ENCODE results near the gene RPS6KA5. TPM values are rescaled to one million over a fixed set of nuclear protein-coding genes. Genes with fewer than 3 reads are reported as not detected.
A peak's percentile ranks its signal among the peaks of the same experiment; 100 is the strongest.
"Not testable (repeated sequence)": the region's sequence is repeated elsewhere in the genome, so short reads cannot be mapped to it uniquely, and the experiment has no call there.

Gene RPS6KA5
- total RNA-seq, 2 experiments from 2014 or later = 48.1 to 58.2 TPM

- H3K4me3 Mint-ChIP-seq; H3K9me3 Mint-ChIP-seq (ENCODE audit: low read depth); H3K27me3 Mint-ChIP-seq; H3K36me3 Mint-ChIP-seq; CTCF ChIA-PET; DNase-seq; ATAC-seq; H3K27ac Mint-ChIP-seq; H3K4me1 Mint-ChIP-seq: not testable (repeated sequence)
Observed at GRCh38 chr14:90856115-90856514, 204.3 kb downstream of the RPS6KA5 start.

DNA sequence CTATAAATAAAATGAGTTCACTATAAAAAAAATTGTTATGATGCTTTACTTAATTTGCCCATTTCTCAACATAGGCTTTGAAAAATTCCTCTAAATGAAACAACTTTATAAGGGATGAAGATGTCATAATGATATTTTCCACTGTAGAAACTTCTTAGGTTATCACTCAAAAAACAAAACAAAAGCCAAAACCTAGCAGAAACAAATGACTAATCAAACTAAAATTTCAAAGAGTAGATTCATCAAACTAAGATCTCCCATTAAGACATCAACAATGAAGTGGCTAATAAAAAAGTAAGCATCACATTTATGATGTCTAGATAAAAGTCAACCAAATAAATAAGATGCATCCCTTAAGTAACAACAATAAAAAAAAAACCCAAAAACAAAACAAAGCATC is 207.3 kb downstream of the RPS6KA5 start:
- DNase-seq (no peak), ATAC-seq (no peak)
- Mint-ChIP-seq H3K9me3 (ENCODE audit: low read depth) (no peaks in the 10 kb centered on the region), H3K4me3 (no peak overlapping the region), H3K36me3 (no peaks in the 10 kb centered on the region), H3K4me1 (no peaks in the 10 kb centered on the region), H3K27ac (no peak overlapping the region), H3K27me3 (no peaks in the 10 kb centered on the region)
- CTCF ChIA-PET = no interaction called here

GRCh38 chr14:90851327-90852036 is 209.0 kb downstream of the RPS6KA5 start:
- Mint-ChIP-seq H3K9me3 (ENCODE audit: low read depth) (no peaks in the 10 kb centered on the region), H3K27me3 (no peaks in the 10 kb centered on the region), H3K4me1 (no peaks in the 10 kb centered on the region), H3K36me3 (peaks cover 6% of the 10 kb centered on the region), H3K4me3 (no peak overlapping the region), H3K27ac (no peak overlapping the region)
- ATAC-seq (no peak), DNase-seq (no peak)
- CTCF ChIA-PET = no interaction called here

- Mint-ChIP-seq H3K27me3 (no peaks in the 10 kb centered on the region), H3K9me3 (ENCODE audit: low read depth) (no peaks in the 10 kb centered on the region), H3K4me1 (no peaks in the 10 kb centered on the region), H3K27ac (no peak overlapping the region), H3K36me3 (peaks cover 8% of the 10 kb centered on the region), H3K4me3 (no peak overlapping the region)
- CTCF ChIA-PET = no interaction called here
- ATAC-seq (no peak), DNase-seq (no peak)
Observed at GRCh38 chr14:90850487-90850886, 210.0 kb downstream of the RPS6KA5 start.

GRCh38 chr14:90849787-90850444 is 210.5 kb downstream of the RPS6KA5 start:
- Mint-ChIP-seq H3K27me3 (no peaks in the 10 kb centered on the region), H3K36me3 (peaks cover 8% of the 10 kb centered on the region), H3K9me3 (ENCODE audit: low read depth) (no peaks in the 10 kb centered on the region), H3K27ac (no peak overlapping the region), H3K4me1 (no peaks in the 10 kb centered on the region), H3K4me3 (no peak overlapping the region)
- DNase-seq (no peak), ATAC-seq (no peak)
- CTCF ChIA-PET = no interaction called here

DNA sequence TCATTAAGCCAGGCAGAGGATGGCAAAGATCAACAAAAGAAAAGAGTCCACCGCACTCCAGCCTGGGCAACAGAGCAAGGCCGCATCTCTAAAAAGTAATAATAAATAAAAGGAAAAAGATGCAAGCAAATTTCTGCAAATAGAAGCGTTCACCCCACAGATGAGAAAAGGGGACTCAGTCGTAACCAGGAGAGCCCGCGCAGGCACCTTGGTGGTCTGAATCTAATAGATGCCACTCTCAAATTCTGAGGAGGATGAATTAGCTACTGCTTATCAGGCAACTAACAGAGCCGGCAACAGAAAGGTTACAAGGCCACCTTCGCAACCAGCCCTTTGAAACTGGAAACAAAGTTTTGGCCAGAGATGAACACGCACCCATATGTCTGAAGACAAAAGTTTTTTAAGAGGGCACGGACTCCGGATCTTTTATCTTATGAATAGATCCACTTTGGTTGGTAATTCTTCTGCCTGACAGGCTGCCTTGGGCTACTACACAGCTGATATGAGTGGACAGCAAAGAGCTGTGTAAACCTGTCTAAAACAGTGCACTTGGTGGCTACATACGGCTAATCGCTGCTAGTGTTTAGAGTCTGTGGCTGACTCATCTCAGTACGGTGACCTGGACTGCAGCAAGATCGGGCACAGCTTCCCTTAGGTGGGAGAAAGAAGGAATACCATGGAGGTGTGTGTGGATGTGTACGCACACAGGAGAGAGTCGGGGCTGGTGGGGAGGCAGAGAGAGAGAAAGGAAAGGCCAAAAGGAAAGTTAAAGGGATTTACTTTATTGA is 211.3 kb downstream of the RPS6KA5 start:
- H3K27ac Mint-ChIP-seq = no peak overlapping the region
- no peak for ATAC-seq
- H3K36me3 Mint-ChIP-seq = peaks cover 9% of the 10 kb centered on the region
- H3K27me3 Mint-ChIP-seq = no peaks in the 10 kb centered on the region
- CTCF ChIA-PET = no interaction called here
- H3K9me3 Mint-ChIP-seq (ENCODE audit: low read depth) = no peaks in the 10 kb centered on the region
- DNase-seq = peak; percentile 36
- peaks cover 5% of the 10 kb centered on the region for H3K4me1 Mint-ChIP-seq
- no peak overlapping the region for H3K4me3 Mint-ChIP-seq

DNA sequence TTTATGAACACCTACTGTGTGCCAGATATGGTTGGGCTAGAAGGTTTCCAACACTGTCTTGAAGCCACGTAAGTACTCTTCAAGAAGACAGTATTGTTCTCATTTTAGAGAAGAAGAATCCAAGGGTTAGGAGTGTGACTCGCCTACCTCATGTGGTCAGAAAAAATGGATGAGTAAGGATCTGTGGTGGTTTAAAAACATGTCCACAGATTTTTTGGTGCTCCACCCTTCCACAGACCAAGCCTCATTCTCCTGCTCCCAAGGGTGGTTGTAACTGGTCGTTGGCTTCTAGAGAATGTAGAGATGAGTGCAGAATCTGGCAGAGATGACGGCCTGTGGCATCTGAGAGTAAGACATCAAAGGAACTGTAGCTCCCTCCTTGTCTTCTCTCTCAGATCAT is 213.9 kb downstream of the RPS6KA5 start:
- no peaks in the 10 kb centered on the region for H3K27me3 Mint-ChIP-seq
- CTCF ChIA-PET = no interaction called here
- DNase-seq = no peak
- no peak overlapping the region for H3K27ac Mint-ChIP-seq
- ATAC-seq = no peak
- H3K9me3 Mint-ChIP-seq (ENCODE audit: low read depth) = no peaks in the 10 kb centered on the region
- peaks cover 12% of the 10 kb centered on the region for H3K4me1 Mint-ChIP-seq
- no peak overlapping the region for H3K4me3 Mint-ChIP-seq
- H3K36me3 Mint-ChIP-seq = peaks cover 9% of the 10 kb centered on the region

DNA sequence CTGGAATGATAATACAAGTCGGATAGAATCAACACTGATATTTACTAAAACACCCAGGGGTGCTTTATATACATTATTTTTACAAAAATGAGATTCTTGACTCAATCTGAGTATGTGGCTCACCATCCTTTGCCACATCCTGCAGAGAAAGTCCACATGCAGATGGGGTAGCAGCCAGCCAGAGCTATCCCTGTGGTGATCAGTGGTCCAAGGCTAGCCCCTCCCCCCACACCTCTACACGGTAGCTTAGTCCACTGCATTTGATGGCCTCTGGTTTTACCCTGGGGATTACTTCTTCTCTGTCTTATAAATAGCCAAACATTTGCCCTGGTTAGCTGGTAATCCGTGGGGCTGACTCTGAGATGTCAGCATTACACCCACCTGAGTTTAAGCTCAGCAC is 216.1 kb downstream of the RPS6KA5 start:
- Mint-ChIP-seq H3K4me1 (peaks cover 13% of the 10 kb centered on the region), H3K4me3 (no peak overlapping the region), H3K27ac (no peak overlapping the region), H3K9me3 (ENCODE audit: low read depth) (no peaks in the 10 kb centered on the region), H3K36me3 (peaks cover 9% of the 10 kb centered on the region), H3K27me3 (no peaks in the 10 kb centered on the region)
- peak; percentile 65 for DNase-seq
- CTCF ChIA-PET = interaction anchor here (0.9 kb wide), 1 partner anchor 23 kb away, joined by 3 read pairs; no protein-coding TSS in a partner anchor
- peak; percentile 61 for ATAC-seq

GRCh38 chr14:90842726-90843125 is 217.7 kb downstream of the RPS6KA5 start:
- no peaks in the 10 kb centered on the region for H3K9me3 Mint-ChIP-seq (ENCODE audit: low read depth)
- DNase-seq (peak; percentile 38), ATAC-seq (no peak)
- H3K4me1 Mint-ChIP-seq = peaks cover 14% of the 10 kb centered on the region
- H3K36me3 Mint-ChIP-seq = peaks cover 9% of the 10 kb centered on the region
- H3K4me3 Mint-ChIP-seq = no peak overlapping the region
- no peaks in the 10 kb centered on the region for H3K27me3 Mint-ChIP-seq
- CTCF ChIA-PET = no interaction called here
- no peak overlapping the region for H3K27ac Mint-ChIP-seq

- ATAC-seq; CTCF ChIA-PET; H3K36me3 Mint-ChIP-seq; H3K27ac Mint-ChIP-seq; H3K27me3 Mint-ChIP-seq; H3K9me3 Mint-ChIP-seq (ENCODE audit: low read depth); H3K4me3 Mint-ChIP-seq: not testable (repeated sequence)
- DNase-seq = peak; percentile 16
- H3K4me1 Mint-ChIP-seq = peaks cover 30% of the 10 kb centered on the region
Observed at GRCh38 chr14:90840667-90841066, 219.8 kb downstream of the RPS6KA5 start.

GRCh38 chr14:90839889-90840266 is 220.6 kb downstream of the RPS6KA5 start:
- Mint-ChIP-seq H3K4me3 (no peak overlapping the region), H3K36me3 (peaks cover 2% of the 10 kb centered on the region), H3K4me1 (peaks cover 36% of the 10 kb centered on the region), H3K27me3 (peaks cover 6% of the 10 kb centered on the region), H3K27ac (no peak overlapping the region), H3K9me3 (ENCODE audit: low read depth) (no peaks in the 10 kb centered on the region)
- peak; percentile 12 for DNase-seq
- CTCF ChIA-PET = no interaction called here
- ATAC-seq = no peak

- H3K4me1 Mint-ChIP-seq = peaks cover 32% of the 10 kb centered on the region
- H3K9me3 Mint-ChIP-seq (ENCODE audit: low read depth) = no peaks in the 10 kb centered on the region
- H3K27ac Mint-ChIP-seq = no peak overlapping the region
- CTCF ChIA-PET = no interaction called here
- no peak overlapping the region for H3K4me3 Mint-ChIP-seq
- DNase-seq = peak; percentile 33
- peaks cover 7% of the 10 kb centered on the region for H3K27me3 Mint-ChIP-seq
- no peaks in the 10 kb centered on the region for H3K36me3 Mint-ChIP-seq
- ATAC-seq = no peak
Observed at GRCh38 chr14:90839024-90839888, 221.2 kb downstream of the RPS6KA5 start.

- peaks cover 29% of the 10 kb centered on the region for H3K4me1 Mint-ChIP-seq
- CTCF ChIA-PET, ATAC-seq: not testable (repeated sequence)
Observed at GRCh38 chr14:90838531-90838930, 221.9 kb downstream of the RPS6KA5 start.

More at GRCh38 chr14:90838531-90838930, 221.9 kb downstream of the RPS6KA5 start:
- H3K4me3 Mint-ChIP-seq; H3K27ac Mint-ChIP-seq; H3K9me3 Mint-ChIP-seq (ENCODE audit: low read depth); DNase-seq; H3K27me3 Mint-ChIP-seq; H3K36me3 Mint-ChIP-seq: not testable (repeated sequence)
